ENCODE measurements around the gene OPN5.

Gene OPN5

GRCh38 chr6:47811443-47811842, 29.6 kb downstream of the OPN5 start:
- Mint-ChIP-seq H3K27me3 (ENCODE audit: low read depth) (peaks cover 8% of the 10 kb centered on the region), H3K27ac (no peak overlapping the region), H3K9me3 (no peaks in the 10 kb centered on the region), H3K4me1 (ENCODE audit: low read depth) (no peaks in the 10 kb centered on the region), H3K36me3 (ENCODE audit: low read depth) (no peaks in the 10 kb centered on the region), H3K4me3 (no peak overlapping the region)

GRCh38 chr6:47817749-47818148, 35.9 kb downstream of the OPN5 start:
- Mint-ChIP-seq H3K4me1 (ENCODE audit: low read depth) (no peaks in the 10 kb centered on the region), H3K36me3 (ENCODE audit: low read depth) (no peaks in the 10 kb centered on the region), H3K4me3 (no peak overlapping the region), H3K27ac (no peak overlapping the region), H3K9me3 (no peaks in the 10 kb centered on the region), H3K27me3 (ENCODE audit: low read depth) (peaks cover 13% of the 10 kb centered on the region)

GRCh38 chr6:47819461-47819860, 37.6 kb downstream of the OPN5 start:
- Mint-ChIP-seq H3K27ac (no peak overlapping the region), H3K27me3 (ENCODE audit: low read depth) (peaks cover 8% of the 10 kb centered on the region), H3K4me3 (no peak overlapping the region), H3K4me1 (ENCODE audit: low read depth) (no peaks in the 10 kb centered on the region), H3K9me3 (no peaks in the 10 kb centered on the region), H3K36me3 (ENCODE audit: low read depth) (no peaks in the 10 kb centered on the region)

- H3K27me3 Mint-ChIP-seq (ENCODE audit: low read depth), result peaks cover 15% of the 10 kb centered on the region
- H3K27ac Mint-ChIP-seq, result no peak overlapping the region
- no peaks in the 10 kb centered on the region for H3K36me3 Mint-ChIP-seq (ENCODE audit: low read depth)
- H3K9me3 Mint-ChIP-seq, result no peaks in the 10 kb centered on the region
- H3K4me3 Mint-ChIP-seq, result no peak overlapping the region
- H3K4me1 Mint-ChIP-seq (ENCODE audit: low read depth), result no peaks in the 10 kb centered on the region
These were observed 41.2 kb downstream of the OPN5 start for GRCh38 chr6:47822856-47823554.

DNA sequence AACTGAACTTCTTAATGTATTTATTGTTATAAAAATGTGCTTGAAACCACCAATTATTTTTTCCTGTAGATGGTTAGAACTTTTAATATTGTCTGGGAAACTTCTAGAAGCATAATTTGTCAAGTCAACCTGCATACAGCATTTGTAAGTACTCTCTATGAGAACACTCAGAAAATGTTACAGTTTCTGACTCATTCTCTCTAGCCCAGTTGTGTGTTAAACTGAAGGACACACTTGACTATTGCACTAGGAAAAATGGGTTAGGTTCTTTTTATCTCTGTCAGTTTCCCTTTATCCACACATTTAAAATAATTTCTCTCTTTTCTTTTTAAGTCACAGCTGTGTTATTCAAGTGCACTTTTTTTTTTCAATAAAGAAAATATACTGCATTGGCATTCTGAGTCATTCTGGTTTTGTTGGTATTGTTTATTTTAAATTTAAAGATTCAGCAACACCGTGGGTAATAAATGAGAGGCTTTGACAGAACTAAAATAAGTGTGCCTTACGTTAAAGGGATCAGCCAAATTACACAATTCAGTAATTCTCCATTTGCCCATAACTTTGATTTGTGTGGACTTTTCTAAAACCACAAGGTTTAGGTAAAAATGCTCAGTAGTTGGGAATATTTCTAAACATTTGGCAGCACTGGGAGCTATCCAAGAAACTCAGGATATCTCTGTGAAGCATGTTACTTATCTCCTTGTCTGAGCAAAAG, 50.7 kb downstream of the OPN5 start:
- no peaks in the 10 kb centered on the region for H3K4me1 Mint-ChIP-seq (ENCODE audit: low read depth)
- H3K9me3 Mint-ChIP-seq, result no peaks in the 10 kb centered on the region
- peaks cover 4% of the 10 kb centered on the region for H3K27me3 Mint-ChIP-seq (ENCODE audit: low read depth)
- H3K36me3 Mint-ChIP-seq (ENCODE audit: low read depth), result no peaks in the 10 kb centered on the region
- no peak overlapping the region for H3K27ac Mint-ChIP-seq
- H3K4me3 Mint-ChIP-seq, result no peak overlapping the region

GRCh38 chr6:47834196-47834595, 52.4 kb downstream of the OPN5 start:
- Mint-ChIP-seq H3K27me3 (ENCODE audit: low read depth) (peaks cover 8% of the 10 kb centered on the region), H3K4me3 (no peak overlapping the region), H3K4me1 (ENCODE audit: low read depth) (no peaks in the 10 kb centered on the region), H3K27ac (no peak overlapping the region), H3K9me3 (no peaks in the 10 kb centered on the region), H3K36me3 (ENCODE audit: low read depth) (no peaks in the 10 kb centered on the region)

GRCh38 chr6:47836046-47836445, 54.2 kb downstream of the OPN5 start:
- Mint-ChIP-seq H3K4me3 (no peak overlapping the region), H3K27ac (no peak overlapping the region), H3K36me3 (ENCODE audit: low read depth) (no peaks in the 10 kb centered on the region)

GRCh38 chr6:47836639-47837038, 54.8 kb downstream of the OPN5 start:
- H3K36me3 Mint-ChIP-seq (ENCODE audit: low read depth), result no peaks in the 10 kb centered on the region
- H3K9me3 Mint-ChIP-seq, result no peaks in the 10 kb centered on the region
- no peaks in the 10 kb centered on the region for H3K4me1 Mint-ChIP-seq (ENCODE audit: low read depth)
- peaks cover 4% of the 10 kb centered on the region for H3K27me3 Mint-ChIP-seq (ENCODE audit: low read depth)
- no peak overlapping the region for H3K4me3 Mint-ChIP-seq
- no peak overlapping the region for H3K27ac Mint-ChIP-seq

More at GRCh38 chr6:47836046-47836445, 54.2 kb downstream of the OPN5 start:
- Mint-ChIP-seq H3K27me3 (ENCODE audit: low read depth) (peaks cover 4% of the 10 kb centered on the region), H3K9me3 (no peaks in the 10 kb centered on the region), H3K4me1 (ENCODE audit: low read depth) (no peaks in the 10 kb centered on the region)

- Mint-ChIP-seq H3K36me3 (ENCODE audit: low read depth) (no peaks in the 10 kb centered on the region), H3K4me3 (no peak overlapping the region), H3K4me1 (ENCODE audit: low read depth) (no peaks in the 10 kb centered on the region), H3K27me3 (ENCODE audit: low read depth) (peaks cover 4% of the 10 kb centered on the region), H3K9me3 (no peaks in the 10 kb centered on the region), H3K27ac (no peak overlapping the region)
These were observed 57.8 kb downstream of the OPN5 start for GRCh38 chr6:47839645-47840044.

GRCh38 chr6:47844881-47845280, 63.0 kb downstream of the OPN5 start:
- Mint-ChIP-seq H3K9me3 (no peaks in the 10 kb centered on the region), H3K27ac (no peak overlapping the region), H3K4me1 (ENCODE audit: low read depth) (no peaks in the 10 kb centered on the region), H3K36me3 (ENCODE audit: low read depth) (no peaks in the 10 kb centered on the region), H3K27me3 (ENCODE audit: low read depth) (no peaks in the 10 kb centered on the region), H3K4me3 (no peak overlapping the region)

- Mint-ChIP-seq H3K4me1 (ENCODE audit: low read depth) (no peaks in the 10 kb centered on the region), H3K27ac (no peak overlapping the region), H3K27me3 (ENCODE audit: low read depth) (no peaks in the 10 kb centered on the region), H3K4me3 (no peak overlapping the region), H3K36me3 (ENCODE audit: low read depth) (no peaks in the 10 kb centered on the region), H3K9me3 (no peaks in the 10 kb centered on the region)
These were observed 64.9 kb downstream of the OPN5 start for GRCh38 chr6:47846752-47847151.

DNA sequence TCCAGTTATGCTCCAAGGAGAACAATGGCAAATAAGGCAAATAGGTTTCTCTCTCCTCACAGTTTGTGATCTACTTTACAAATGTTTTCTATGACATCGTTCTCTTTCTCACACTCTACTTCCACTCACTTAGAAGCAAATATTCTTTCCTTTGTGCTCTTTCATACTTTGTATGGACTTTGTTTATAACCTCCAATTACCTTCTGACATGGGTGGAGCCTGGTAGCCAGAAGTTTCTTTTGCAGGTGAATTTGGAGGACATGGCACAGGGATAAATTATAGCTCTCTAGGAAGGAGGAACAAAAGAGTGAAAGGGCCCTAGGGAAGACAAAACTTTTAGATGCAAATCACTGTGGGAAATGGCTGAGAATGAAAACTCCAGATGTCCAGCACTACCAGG, 69.3 kb downstream of the OPN5 start:
- no peak overlapping the region for H3K4me3 Mint-ChIP-seq

GRCh38 chr6:47852727-47853126, 70.9 kb downstream of the OPN5 start:
- Mint-ChIP-seq H3K4me1 (ENCODE audit: low read depth) (no peaks in the 10 kb centered on the region), H3K9me3 (no peaks in the 10 kb centered on the region), H3K36me3 (ENCODE audit: low read depth) (no peaks in the 10 kb centered on the region)

More for the DNA sequence above, 69.3 kb downstream of the OPN5 start:
- Mint-ChIP-seq H3K36me3 (ENCODE audit: low read depth) (no peaks in the 10 kb centered on the region), H3K4me1 (ENCODE audit: low read depth) (no peaks in the 10 kb centered on the region), H3K27me3 (ENCODE audit: low read depth) (no peaks in the 10 kb centered on the region), H3K27ac (no peak overlapping the region), H3K9me3 (no peaks in the 10 kb centered on the region)

GRCh38 chr6:47853766-47854165, 71.9 kb downstream of the OPN5 start:
- H3K4me3 Mint-ChIP-seq, result no peak overlapping the region
- H3K9me3 Mint-ChIP-seq, result no peaks in the 10 kb centered on the region
- H3K4me1 Mint-ChIP-seq (ENCODE audit: low read depth), result no peaks in the 10 kb centered on the region
- no peak overlapping the region for H3K27ac Mint-ChIP-seq
- no peaks in the 10 kb centered on the region for H3K36me3 Mint-ChIP-seq (ENCODE audit: low read depth)
- H3K27me3 Mint-ChIP-seq (ENCODE audit: low read depth), result no peaks in the 10 kb centered on the region

More at GRCh38 chr6:47852727-47853126, 70.9 kb downstream of the OPN5 start:
- Mint-ChIP-seq H3K4me3 (no peak overlapping the region), H3K27me3 (ENCODE audit: low read depth) (no peaks in the 10 kb centered on the region), H3K27ac (no peak overlapping the region)

DNA sequence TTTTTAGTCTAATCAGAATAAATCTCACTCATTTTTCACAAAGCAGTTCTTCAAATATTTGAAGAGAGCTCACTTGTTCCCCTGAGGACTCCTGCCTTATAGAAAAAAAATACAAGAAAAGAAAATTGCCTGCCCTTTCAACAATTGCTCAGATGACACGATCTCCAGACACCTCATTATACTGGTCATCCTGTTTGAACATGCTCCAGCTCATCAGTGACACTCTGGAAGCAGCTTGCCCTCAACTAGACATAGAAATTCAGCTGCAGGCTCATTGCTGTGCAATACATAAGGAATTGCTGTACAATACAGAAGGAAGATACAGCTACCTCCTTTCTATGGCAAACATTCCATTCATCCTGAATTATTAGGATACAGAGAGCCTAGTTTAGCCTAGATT, 73.1 kb downstream of the OPN5 start:
- H3K4me1 Mint-ChIP-seq (ENCODE audit: low read depth), result no peaks in the 10 kb centered on the region
- H3K4me3 Mint-ChIP-seq, result no peak overlapping the region
- H3K27me3 Mint-ChIP-seq (ENCODE audit: low read depth), result no peaks in the 10 kb centered on the region
- H3K27ac Mint-ChIP-seq, result no peak overlapping the region
- H3K9me3 Mint-ChIP-seq, result no peaks in the 10 kb centered on the region
- H3K36me3 Mint-ChIP-seq (ENCODE audit: low read depth), result no peaks in the 10 kb centered on the region
